Nephron (organoid): ENCODE data around the gene UBE2F.
A peak's percentile ranks its signal among the peaks of the same experiment; 100 is the strongest.
"Not testable (repeated sequence)": the region's sequence is repeated elsewhere in the genome, so short reads cannot be mapped to it uniquely, and the experiment has no call there.

Experiments used
- H3K27ac Mint-ChIP-seq, 3 experiments: 2 replicates each; pipeline ENCODE4 v1.8.0; 2020; ENCODE audit warnings: mixed read lengths in 3 of 3, mild to moderate bottlenecking in 2 of 3, moderate library complexity in 1 of 3
- H3K27me3 Mint-ChIP-seq: 2 replicates; pipeline ENCODE4 v1.8.0; 2021; ENCODE audit warnings: low read depth, mild to moderate bottlenecking, moderate library complexity, mixed read lengths
- H3K36me3 Mint-ChIP-seq: 2 replicates; pipeline ENCODE4 v1.8.0; 2020; ENCODE audit warnings: low read depth, mixed read lengths
- H3K4me1 Mint-ChIP-seq: 2 replicates; pipeline ENCODE4 v1.8.0; 2020; ENCODE audit warnings: mixed read lengths
- H3K4me3 Mint-ChIP-seq, 3 experiments: 2 replicates each; pipeline ENCODE4 v1.8.0; 2020; ENCODE audit warnings: mild to moderate bottlenecking in 3 of 3, mixed read lengths in 3 of 3, moderate library complexity in 2 of 3
- H3K9me3 Mint-ChIP-seq: 2 replicates; pipeline ENCODE4 v1.8.0; 2020; ENCODE audit warnings: mixed read lengths
- TF ChIP-seq, protein P1 (sequence below), 3 experiments: fragments of 200-600 bp; sonication (generic); IDR thresholded peaks; one replicate each; pipeline ENCODE4 v1.5.0; 2021; ENCODE audit warnings: antibody characterized with exemption in 3 of 3; ENCODE audit not compliant: unreplicated experiment in 3 of 3

The UBE2F gene

DNA sequence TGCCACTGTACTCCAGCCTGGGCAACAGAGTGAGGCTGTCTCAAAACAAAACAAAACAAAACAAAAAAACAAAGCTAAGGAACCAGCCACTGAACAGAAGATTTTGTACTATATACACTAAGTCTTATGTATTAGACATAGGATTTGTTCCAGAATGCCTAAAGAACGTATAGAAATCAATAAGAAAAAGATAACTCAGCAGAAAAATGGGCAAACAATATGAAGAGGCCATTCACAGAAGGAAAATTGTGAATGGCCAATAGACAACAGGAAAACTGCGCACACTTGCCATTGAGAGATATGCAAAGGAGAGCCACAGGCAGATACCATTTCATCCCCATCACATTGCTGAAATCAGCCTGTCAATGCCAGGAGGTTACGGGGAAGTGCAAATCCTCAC, 14.9 kb upstream of the UBE2F start:
- peaks cover 44% of the 10 kb centered on the region for H3K27me3 Mint-ChIP-seq
- no peaks in the 10 kb centered on the region for H3K4me1 Mint-ChIP-seq
- H3K27ac Mint-ChIP-seq, result no peak overlapping the region
- TF ChIP-seq, protein P1, sequence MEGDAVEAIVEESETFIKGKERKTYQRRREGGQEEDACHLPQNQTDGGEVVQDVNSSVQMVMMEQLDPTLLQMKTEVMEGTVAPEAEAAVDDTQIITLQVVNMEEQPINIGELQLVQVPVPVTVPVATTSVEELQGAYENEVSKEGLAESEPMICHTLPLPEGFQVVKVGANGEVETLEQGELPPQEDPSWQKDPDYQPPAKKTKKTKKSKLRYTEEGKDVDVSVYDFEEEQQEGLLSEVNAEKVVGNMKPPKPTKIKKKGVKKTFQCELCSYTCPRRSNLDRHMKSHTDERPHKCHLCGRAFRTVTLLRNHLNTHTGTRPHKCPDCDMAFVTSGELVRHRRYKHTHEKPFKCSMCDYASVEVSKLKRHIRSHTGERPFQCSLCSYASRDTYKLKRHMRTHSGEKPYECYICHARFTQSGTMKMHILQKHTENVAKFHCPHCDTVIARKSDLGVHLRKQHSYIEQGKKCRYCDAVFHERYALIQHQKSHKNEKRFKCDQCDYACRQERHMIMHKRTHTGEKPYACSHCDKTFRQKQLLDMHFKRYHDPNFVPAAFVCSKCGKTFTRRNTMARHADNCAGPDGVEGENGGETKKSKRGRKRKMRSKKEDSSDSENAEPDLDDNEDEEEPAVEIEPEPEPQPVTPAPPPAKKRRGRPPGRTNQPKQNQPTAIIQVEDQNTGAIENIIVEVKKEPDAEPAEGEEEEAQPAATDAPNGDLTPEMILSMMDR (IDR thresholded peaks at IDR 0.05; ENCODE audit: unreplicated experiment in 3 of 3), result no peak
- peaks cover 11% of the 10 kb centered on the region for H3K9me3 Mint-ChIP-seq
- no peak overlapping the region for H3K4me3 Mint-ChIP-seq
- H3K36me3 Mint-ChIP-seq, result peaks cover 3% of the 10 kb centered on the region

DNA sequence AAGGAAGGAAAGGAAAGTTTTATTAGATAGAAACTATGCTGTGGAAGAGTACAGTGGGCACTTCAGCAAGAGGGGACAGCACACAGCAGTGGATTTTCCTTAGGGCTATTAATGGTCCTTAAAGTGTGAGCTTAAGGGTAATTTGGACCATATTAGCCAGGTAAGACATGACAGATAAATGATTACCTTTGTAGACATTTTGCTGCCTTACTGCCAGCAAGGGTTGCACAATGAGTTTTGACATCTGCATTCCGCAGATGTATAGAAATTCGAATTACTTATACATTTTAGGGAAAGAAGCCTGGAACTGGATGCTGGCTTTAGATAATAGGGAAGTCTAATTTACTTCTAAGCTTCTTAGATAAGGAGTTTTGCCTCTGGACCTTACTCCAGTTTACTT, 14.0 kb upstream of the UBE2F start:
- TF ChIP-seq, protein P1 (IDR thresholded peaks at IDR 0.05; ENCODE audit: unreplicated experiment in 3 of 3), result no peak
- H3K27me3 Mint-ChIP-seq, result peaks cover 46% of the 10 kb centered on the region
- no peaks in the 10 kb centered on the region for H3K4me1 Mint-ChIP-seq
- H3K36me3 Mint-ChIP-seq, result no peaks in the 10 kb centered on the region
- peaks cover 3% of the 10 kb centered on the region for H3K9me3 Mint-ChIP-seq
- H3K4me3 Mint-ChIP-seq, result no peak overlapping the region
- H3K27ac Mint-ChIP-seq, result no peak overlapping the region

GRCh38 chr2:237955640-237956401, 11.0 kb upstream of the UBE2F start:
- Mint-ChIP-seq H3K36me3 (no peaks in the 10 kb centered on the region), H3K4me3 (no peak overlapping the region), H3K27me3 (peaks cover 55% of the 10 kb centered on the region), H3K27ac (no peak overlapping the region), H3K4me1 (no peaks in the 10 kb centered on the region), H3K9me3 (peaks cover 3% of the 10 kb centered on the region)
- TF ChIP-seq, protein P1 (IDR thresholded peaks at IDR 0.05; ENCODE audit: unreplicated experiment in 3 of 3), result no peak

DNA sequence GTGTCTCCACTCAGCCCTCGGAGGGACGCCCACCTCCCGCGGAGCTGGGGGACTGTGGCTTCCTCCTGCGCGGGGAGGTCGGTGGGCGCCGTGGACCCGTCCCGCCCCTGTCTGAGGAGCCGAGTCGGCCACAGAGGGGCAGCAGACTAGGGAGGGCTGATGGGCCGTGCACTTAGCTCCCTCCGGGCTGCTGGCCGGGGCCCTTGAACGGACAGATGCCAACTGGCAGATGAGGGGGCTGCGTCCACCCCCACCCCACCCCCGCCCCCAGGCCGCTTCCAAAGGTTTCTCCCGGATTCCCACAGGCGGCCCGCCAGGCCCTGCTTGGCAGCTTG, 10.4 kb upstream of the UBE2F start:
- Mint-ChIP-seq H3K27me3 (peaks cover 55% of the 10 kb centered on the region), H3K27ac (no peak overlapping the region), H3K36me3 (no peaks in the 10 kb centered on the region), H3K4me3 (no peak overlapping the region), H3K9me3 (peaks cover 3% of the 10 kb centered on the region), H3K4me1 (no peaks in the 10 kb centered on the region)
- TF ChIP-seq, protein P1 (IDR thresholded peaks at IDR 0.05; ENCODE audit: unreplicated experiment in 3 of 3), result no peak

GRCh38 chr2:237961637-237962036, 5.2 kb upstream of the UBE2F start:
- Mint-ChIP-seq H3K27me3 (peaks cover 29% of the 10 kb centered on the region), H3K4me1 (no peaks in the 10 kb centered on the region), H3K4me3 (no peak overlapping the region), H3K27ac (no peak overlapping the region), H3K36me3 (no peaks in the 10 kb centered on the region), H3K9me3 (peaks cover 6% of the 10 kb centered on the region)
- TF ChIP-seq, protein P1 (IDR thresholded peaks at IDR 0.05; ENCODE audit: unreplicated experiment in 3 of 3), result no peak

DNA sequence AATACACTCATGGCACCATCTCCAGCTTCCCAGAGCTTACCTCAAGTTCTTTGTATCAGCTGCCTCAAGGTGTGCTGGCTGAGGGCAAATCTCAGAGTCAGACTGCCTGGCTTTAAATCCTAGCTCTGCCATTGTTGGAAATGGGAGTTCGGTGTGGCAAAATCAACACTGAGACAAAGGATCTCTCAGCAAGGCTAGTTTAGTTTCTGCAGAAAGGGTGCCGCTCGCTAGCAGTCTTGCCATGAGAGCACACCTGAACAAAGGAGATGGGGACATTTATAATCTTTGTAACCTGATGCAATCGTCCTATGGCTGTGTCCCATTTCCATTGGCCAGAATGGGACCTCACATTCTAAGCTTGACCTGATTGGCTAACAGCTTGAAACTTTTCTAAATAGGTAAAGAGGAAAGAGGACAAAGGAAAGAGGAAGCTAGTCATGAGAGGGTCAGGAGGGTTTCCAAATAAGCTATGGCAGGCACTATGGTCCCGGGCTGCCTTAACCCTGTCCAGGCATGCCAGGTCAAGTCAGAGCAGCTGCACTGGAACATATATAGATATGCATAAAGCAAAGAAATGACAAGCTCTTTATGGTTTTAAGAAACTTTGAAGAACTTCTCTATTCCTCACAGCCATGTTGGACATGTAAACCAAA, 4.3 kb upstream of the UBE2F start:
- peaks cover 20% of the 10 kb centered on the region for H3K27me3 Mint-ChIP-seq
- peaks cover 6% of the 10 kb centered on the region for H3K9me3 Mint-ChIP-seq
- peak overlapping the region in 1 of 3 experiments; percentile 41 for H3K4me3 Mint-ChIP-seq
- no peak overlapping the region for H3K27ac Mint-ChIP-seq
- H3K4me1 Mint-ChIP-seq, result peaks cover 1% of the 10 kb centered on the region
- H3K36me3 Mint-ChIP-seq, result no peaks in the 10 kb centered on the region
- TF ChIP-seq, protein P1 (IDR thresholded peaks at IDR 0.05; ENCODE audit: unreplicated experiment in 3 of 3), result no peak

- H3K9me3 Mint-ChIP-seq, H3K27me3 Mint-ChIP-seq, H3K4me3 Mint-ChIP-seq, H3K36me3 Mint-ChIP-seq, H3K27ac Mint-ChIP-seq: not testable (repeated sequence)
- H3K4me1 Mint-ChIP-seq, result peaks cover 11% of the 10 kb centered on the region
Observed at GRCh38 chr2:237963490-237963991, 3.3 kb upstream of the UBE2F start.
